Activated naive CD4-positive, alpha-beta T cell treated with anti-CD3 and anti-CD28 coated beads, Interleukin-2, amount 50 U/mL, for 72 hours (primary cell): ENCODE measurements around the gene TK1. TPM values are rescaled to one million over a fixed set of nuclear protein-coding genes. Genes with fewer than 3 reads are reported as not detected.
"Not testable (repeated sequence)": the region's sequence is repeated elsewhere in the genome, so short reads cannot be mapped to it uniquely, and the experiment has no call there.

Source experiments
- ATAC-seq, 2 donors: fragments of 150-1000 bp; cut with Tn5 transposase; 2 replicates each; pipeline ENCODE4 v1.10.0; 2021; ENCODE audit warnings: mild to moderate bottlenecking in 2 of 2, moderate library complexity in 2 of 2
- DNase-seq, 2 donors: peaks; one replicate each; pipeline ENCODE4 v3.0.0; 2021 to 2022; ENCODE audit warnings: low spot score in 2 of 2
- H3K27ac Mint-ChIP-seq, 2 donors: one replicate each; pipeline ENCODE4 v1.8.0; 2022; ENCODE audit warnings: mild to moderate bottlenecking in 2 of 2, mixed read lengths in 2 of 2
- H3K36me3 Mint-ChIP-seq, 2 donors: one replicate each; pipeline ENCODE4 v1.8.0; 2022; ENCODE audit warnings: mixed read lengths in 2 of 2
- H3K9me3 Mint-ChIP-seq, 2 donors: one replicate each; pipeline ENCODE4 v1.8.0; 2022; ENCODE audit warnings: mixed read lengths in 2 of 2
- total RNA-seq, 2 donors: library from RNA; stranded (reverse); gene quantifications; one replicate each; pipeline ENCODE4 v1.2.3, GENCODE V29; 2022

Gene TK1
- total RNA-seq, 2 donors from 2014 or later = 129 to 234 TPM

DNA sequence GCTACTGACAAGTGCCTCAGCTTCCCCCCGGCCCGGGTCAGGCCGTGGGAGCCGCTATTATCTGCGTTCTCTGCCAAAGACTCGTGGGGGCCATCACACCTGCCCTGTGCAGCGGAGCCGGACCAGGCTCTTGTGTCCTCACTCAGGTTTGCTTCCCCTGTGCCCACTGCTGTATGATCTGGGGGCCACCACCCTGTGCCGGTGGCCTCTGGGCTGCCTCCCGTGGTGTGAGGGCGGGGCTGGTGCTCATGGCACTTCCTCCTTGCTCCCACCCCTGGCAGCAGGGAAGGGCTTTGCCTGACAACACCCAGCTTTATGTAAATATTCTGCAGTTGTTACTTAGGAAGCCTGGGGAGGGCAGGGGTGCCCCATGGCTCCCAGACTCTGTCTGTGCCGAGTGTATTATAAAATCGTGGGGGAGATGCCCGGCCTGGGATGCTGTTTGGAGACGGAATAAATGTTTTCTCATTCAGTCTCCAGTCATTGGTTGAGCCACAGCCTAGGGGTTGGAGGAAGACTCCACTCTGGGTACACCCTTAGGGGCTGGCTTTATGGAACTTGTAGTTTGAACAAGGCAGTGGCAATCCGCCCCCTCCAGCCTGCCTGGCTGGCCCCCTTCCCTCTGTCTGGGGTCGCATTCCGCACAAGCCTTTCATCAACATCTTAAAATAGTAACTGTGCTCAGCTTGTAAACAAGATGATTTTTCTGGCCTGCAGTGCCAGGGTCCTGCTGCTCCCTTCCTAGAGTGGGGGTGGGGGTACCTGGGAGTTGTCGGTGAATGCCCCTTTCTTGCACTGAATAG is 14.4 kb downstream of the TK1 start:
- DNase-seq (no peak), ATAC-seq (no peak)

DNA sequence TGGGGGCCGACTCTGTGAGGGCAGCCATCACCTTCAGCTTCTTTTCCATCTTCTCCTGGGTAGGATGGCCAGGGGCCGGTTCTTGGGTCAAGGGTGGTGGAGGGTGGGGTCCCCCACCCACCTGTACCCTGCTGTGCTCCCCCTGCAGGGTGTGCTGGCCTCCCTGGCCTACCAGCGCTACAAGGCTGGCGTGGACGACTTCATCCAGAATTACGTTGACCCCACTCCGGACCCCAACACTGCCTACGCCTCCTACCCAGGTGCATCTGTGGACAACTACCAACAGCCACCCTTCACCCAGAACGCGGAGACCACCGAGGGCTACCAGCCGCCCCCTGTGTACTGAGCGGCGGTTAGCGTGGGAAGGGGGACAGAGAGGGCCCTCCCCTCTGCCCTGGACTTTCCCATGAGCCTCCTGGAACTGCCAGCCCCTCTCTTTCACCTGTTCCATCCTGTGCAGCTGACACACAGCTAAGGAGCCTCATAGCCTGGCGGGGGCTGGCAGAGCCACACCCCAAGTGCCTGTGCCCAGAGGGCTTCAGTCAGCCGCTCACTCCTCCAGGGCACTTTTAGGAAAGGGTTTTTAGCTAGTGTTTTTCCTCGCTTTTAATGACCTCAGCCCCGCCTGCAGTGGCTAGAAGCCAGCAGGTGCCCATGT is 15.1 kb downstream of the TK1 start:
- Mint-ChIP-seq H3K36me3 (peaks cover 7 to 17% of the 10 kb centered on the region in 2 donors), H3K27ac (peak overlapping the region; percentile 55 to 83)
- ATAC-seq, DNase-seq, H3K9me3 Mint-ChIP-seq: not testable (repeated sequence)

More for the DNA sequence above, 14.4 kb downstream of the TK1 start:
- Mint-ChIP-seq H3K9me3 (no peaks in the 10 kb centered on the region), H3K36me3 (peaks cover 7 to 17% of the 10 kb centered on the region in 2 donors), H3K27ac (peak overlapping the region; percentile 83 to 95)

DNA sequence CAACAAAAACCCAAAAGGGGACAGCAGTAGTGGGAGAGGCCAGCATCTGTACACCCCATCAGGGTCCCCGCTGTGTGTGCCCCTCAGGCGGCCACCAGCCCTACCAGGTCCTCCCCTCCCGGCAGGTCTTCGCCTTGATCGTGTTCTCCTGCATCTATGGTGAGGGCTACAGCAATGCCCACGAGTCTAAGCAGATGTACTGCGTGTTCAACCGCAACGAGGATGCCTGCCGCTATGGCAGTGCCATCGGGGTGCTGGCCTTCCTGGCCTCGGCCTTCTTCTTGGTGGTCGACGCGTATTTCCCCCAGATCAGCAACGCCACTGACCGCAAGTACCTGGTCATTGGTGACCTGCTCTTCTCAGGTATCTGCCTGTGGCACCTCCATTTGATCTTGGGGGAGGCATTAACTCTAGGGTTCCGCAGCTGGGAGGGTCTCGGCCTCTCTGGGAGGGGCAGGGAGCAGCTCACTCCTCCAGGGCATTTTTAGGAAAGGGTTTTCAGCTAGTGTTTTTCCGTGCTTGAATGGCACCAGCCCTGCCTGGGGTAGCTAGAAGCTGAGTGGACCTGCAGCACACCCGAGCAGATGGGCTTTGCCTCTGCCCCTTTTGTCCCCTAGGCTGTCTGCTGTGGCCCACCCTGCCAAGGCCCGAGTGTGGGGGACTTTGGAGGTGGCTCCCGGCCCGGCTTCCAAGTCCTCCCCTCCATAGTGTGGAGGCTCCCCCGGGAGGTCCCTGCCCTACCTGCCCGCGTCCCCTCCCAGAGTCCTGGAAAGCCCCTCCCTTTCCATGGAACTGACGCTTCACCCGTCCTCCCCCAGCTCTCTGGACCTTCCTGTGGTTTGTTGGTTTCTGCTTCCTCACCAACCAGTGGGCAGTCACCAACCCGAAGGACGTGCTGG is 15.9 kb downstream of the TK1 start:
- Mint-ChIP-seq H3K27ac (peak overlapping the region; percentile 77 to 83), H3K9me3 (no peaks in the 10 kb centered on the region), H3K36me3 (peaks cover 7 to 17% of the 10 kb centered on the region in 2 donors)
- DNase-seq (no peak), ATAC-seq (no peak)

DNA sequence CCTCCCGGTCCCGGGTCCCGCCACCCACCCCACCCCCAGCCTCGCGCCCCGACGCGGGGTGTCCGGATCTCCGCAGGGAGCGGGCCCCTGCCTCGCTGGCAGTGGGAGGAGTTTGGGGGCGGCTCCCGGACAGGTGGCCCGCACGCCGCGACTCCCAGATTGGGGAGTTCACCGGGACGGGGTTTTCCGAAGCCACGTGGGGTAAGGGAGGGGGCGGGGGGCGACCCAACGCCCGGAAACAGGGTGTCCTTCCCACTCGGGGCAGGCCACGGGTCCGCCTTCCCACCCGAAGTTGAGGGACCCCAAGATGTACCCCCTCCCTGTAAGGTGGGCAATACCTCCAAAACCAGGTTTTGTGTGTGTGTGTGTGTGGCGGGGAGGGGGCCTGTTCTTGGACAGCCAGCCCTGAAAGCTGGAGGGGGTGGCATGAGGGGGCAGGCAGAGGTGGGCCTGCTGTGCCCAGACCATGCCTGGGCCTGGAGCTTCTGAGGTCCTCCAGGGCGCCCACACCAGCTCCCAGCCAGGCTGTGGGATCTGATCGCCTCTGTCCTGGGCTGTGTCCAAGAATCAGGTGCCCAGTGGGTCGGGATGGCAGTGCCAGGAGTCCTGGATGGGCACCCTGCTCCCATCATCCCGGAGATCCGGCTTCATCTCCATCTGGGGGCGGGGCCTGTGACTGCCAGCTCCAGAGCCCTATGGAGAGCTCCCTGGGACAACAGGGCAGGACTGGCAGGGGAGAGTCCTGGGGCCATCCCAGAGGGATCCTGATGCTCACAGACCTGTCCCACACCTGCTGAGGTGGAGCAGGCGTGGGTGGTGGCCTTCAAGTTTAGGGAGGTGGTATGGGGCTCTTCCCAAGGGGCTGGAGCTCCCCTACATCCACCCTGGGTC is 17.7 kb downstream of the TK1 start:
- H3K36me3 Mint-ChIP-seq = peaks cover 7 to 15% of the 10 kb centered on the region in 2 donors
- peak overlapping the region; percentile 83 to 87 for H3K27ac Mint-ChIP-seq
- peak; percentile 46 to 64 for ATAC-seq
- peak in 1 of 2 donors; percentile 76 for DNase-seq
- no peaks in the 10 kb centered on the region for H3K9me3 Mint-ChIP-seq

DNA sequence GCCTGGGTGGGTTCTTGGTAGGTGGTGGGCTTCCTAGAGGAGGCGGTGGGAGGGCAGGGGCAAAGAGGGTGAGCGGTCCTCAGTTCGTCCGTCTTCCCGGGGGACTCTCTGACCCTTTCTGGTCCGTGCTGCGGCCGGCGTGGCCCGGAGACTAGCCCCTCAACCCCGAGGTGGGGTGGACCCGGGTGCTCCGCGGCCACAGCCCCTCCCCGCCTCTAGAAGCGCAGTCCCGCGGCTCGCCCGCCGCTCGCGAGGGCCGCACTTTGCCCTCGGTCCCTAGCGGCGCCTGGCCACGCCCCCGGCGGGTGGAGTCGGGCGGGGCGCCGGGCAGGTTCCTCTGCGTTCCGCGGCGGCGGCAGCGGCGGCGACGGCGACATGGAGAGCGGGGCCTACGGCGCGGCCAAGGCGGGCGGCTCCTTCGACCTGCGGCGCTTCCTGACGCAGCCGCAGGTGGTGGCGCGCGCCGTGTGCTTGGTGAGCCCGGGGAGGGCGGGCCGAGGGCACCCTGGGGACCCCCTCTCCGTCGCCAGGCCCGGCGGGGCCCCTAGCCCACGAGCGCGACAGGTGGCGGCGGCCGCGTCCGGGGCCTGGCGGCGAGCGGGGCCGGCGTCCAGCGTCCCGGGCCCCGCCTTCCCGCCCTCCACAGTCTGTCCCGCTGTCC is 18.5 kb downstream of the TK1 start, which contains the start of gene SYNGR2:
SYNGR2 (plus strand) TSS at position 340 of the 661 bp plus-strand sequence; CDS start at position 376, 36 bp downstream.
- ATAC-seq (peak; percentile 81 to 86), DNase-seq (peak; percentile 82 to 95)
- H3K36me3 Mint-ChIP-seq = peaks cover 0 to 7% of the 10 kb centered on the region in 2 donors
- H3K9me3 Mint-ChIP-seq = no peaks in the 10 kb centered on the region
- peak within 1 kb of the TSS; percentile 83 to 87 for H3K27ac Mint-ChIP-seq

DNA sequence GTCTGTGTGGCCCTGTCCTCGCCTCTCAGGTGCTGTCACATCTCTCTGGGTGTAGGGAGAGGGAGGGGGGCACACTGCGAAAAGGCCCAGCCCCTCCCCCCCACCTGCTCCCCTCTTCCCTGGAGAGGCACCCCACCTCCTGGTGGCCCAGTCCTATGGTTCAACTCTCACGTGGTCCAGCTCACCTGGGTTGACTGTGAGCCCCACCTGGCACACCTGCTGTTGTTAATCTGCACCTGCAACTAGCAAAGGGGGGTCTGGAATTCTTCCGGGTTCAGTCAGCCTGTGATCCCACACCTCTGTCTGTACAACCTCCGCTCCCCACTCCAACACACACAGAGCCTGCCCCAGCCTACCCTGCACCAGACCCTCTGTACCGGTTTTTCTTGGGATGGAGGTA is 20.4 kb downstream of the TK1 start:
- DNase-seq (no peak), ATAC-seq (no peak)
- H3K9me3 Mint-ChIP-seq = no peaks in the 10 kb centered on the region
- no peak overlapping the region for H3K27ac Mint-ChIP-seq
- no peaks in the 10 kb centered on the region for H3K36me3 Mint-ChIP-seq

DNA sequence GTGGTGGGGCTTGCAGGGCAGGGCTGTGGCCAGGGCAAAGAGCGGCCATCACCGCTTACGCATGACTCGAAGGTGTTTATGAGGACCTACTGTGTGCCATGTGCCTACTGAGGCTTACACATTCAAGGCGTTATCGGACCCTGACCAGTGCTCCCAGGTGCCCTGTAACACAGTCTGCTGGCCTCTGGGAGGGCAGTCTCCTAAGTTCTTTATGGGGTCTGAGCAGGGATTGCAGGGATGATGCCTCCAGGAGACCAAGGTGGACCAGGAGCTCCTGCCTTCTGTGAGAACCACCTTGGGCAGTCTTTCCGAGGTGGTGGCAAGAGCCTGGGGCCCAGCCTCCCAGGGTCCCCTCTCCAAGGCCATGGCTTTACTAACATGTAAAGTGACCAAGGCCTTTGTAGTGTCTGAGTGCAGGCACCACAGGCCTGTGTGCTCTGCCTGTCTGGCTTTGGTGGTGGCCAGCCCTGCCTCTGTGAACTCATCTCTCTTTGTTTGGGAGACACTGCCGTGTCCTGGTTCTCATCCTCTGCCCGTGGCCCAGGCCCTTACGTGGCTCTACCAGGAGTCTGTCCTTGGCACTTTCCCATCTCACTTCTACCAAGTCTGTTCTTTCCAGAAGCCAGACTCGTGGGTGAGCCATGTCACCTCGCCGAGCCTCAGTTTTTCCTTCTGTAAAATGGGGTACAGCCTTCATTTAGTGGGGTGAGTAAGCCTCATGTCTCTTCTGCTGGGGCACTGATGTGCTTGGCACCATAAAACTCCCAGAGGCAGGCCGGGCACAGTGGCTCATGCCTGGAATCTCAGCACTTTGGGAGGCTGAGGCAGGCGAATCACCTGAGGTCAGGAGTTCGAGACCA is 21.9 kb downstream of the TK1 start:
- H3K9me3 Mint-ChIP-seq = no peaks in the 10 kb centered on the region
- H3K27ac Mint-ChIP-seq = no peak overlapping the region
- H3K36me3 Mint-ChIP-seq = no peaks in the 10 kb centered on the region
- ATAC-seq (no peak), DNase-seq (no peak)

DNA sequence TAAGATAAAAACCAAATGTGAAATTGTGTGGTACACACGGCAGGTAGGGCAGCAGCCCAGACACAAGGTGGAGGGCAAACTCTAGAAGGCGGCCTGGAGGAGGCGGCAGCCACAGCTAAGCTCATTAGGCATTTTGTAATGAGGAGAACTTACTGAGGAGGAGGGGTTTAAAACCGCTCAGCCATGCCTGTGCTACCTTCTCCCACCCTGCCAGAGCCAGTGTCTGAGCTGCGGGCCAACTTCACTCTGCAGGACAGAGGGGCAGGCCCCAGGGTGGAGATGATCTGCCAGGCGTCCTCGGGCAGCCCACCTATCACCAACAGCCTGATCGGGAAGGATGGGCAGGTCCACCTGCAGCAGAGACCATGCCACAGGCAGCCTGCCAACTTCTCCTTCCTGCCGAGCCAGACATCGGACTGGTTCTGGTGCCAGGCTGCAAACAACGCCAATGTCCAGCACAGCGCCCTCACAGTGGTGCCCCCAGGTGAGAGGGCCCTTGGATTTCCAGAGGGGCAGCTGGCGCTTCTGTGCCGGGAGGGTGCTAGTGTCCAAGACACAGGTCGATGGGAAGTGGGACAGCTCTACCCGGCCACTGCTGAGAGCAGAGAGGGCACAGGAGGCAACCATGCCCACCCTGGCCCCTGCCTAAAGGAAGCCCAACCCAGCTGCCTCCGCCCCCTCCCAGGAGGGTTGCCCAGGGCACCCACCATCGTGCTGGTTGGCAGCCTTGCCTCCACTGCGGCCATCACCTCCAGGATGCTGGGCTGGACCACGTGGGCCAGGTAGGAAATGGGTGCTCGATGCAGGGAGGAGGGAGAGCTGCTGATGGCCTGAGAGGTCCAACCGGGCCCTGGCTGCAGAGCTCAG is 22.7 kb downstream of the TK1 start:
- ATAC-seq (no peak), DNase-seq (no peak)
- H3K9me3 Mint-ChIP-seq = no peaks in the 10 kb centered on the region
- H3K27ac Mint-ChIP-seq = no peak overlapping the region
- H3K36me3 Mint-ChIP-seq = no peaks in the 10 kb centered on the region

DNA sequence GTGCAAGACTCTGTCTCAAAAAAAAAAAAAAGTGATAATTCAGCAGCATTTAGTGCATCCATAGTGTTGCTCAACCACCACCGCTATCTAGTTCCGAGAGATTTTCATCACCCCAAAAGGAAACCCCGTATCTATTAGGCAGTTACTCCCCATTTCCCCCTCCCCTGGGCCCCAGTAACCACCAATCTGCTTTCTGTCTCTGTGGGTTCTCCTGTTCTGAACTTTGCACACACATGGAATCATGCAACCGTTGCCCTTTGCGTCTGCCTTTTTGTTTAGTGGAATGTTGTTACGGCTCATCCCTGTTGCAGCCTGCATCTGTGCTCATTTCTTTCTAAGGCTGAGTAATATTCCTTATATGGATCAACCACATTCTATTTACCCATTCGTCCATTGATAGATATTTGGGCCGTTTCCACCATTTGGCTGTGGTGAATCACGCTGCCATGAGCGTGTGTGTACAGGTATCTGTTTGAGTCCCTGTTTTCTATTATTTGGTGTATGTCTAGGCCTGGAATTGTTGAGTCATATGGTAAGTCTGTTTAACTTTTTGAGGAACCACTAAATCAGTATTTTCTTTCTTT is 27.2 kb downstream of the TK1 start:
- no peak for DNase-seq
- H3K9me3 Mint-ChIP-seq = no peaks in the 10 kb centered on the region
- ATAC-seq = peak; percentile 73 to 93
- H3K36me3 Mint-ChIP-seq = no peaks in the 10 kb centered on the region
- peak overlapping the region in 1 of 2 donors; percentile 94 for H3K27ac Mint-ChIP-seq

DNA sequence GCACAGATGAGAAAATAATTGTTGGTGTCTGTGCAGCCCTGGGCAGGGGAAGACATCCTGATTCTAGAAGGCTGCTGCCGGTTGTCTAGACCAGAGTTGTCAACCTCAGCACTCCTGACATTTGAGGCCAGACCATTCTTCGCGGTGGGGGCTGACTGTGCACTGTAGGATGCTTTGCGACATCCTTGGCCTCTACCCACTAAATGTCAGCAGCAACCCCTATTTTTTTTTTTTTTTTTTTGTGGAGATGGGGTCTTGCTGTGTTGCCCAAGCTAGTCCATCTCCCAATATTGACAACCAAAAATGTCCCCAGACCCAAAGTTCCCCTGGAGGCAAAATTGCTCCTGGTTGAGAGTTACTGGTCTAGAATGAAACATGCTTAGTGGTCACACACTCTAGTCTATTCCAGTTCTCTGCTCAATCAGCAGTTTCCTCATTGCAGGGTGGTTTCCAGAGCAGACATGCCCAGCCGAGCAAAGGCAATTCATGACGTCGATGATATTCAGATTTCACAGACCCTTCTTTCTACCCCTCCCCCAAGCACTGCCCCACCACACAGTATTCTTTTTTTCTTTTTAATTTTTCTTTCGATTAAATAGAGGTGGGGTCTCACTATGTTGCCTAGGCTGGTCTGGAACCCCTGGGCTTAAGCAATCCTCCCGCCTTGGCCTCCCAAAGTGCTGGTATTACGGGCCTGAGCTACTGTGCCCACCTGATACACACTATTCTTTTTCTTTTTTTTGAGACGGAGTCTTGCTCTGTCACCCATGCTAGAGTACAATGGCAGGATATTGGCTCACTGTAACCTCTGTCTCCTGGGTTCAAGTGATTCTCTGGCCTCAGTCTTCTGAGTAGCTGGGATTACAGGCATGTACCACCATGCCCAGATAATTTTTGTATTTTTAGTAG is 31.7 kb downstream of the TK1 start:
- Mint-ChIP-seq H3K36me3 (no peaks in the 10 kb centered on the region), H3K9me3 (no peaks in the 10 kb centered on the region), H3K27ac (peak overlapping the region in 1 of 2 donors; percentile 30)
- ATAC-seq (peak in 1 of 2 donors; percentile 71), DNase-seq (no peak)

DNA sequence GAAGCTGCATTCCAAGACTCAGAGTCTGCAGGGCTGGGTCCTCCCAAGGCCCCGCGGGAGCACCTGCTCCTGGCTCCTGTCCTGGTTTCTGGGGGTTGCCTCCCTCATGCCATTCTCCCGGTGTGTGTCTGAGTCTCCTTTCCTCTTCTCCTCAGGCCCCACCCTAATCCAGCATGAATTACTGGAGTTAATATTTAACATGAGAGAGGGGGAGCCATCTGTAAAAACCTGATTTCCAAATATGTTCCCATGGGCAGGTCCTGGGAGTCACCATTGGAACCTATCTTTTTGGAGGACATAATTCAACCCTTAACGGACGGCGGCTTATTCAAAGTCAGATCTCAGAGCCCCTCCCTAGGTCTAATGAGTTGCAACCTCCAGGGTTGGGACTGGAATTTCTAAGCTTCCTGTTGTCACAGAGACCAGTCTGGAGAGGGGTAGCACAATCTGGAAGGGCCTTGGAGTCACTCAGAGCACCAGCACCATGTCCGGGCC is 35.3 kb downstream of the TK1 start:
- ATAC-seq (no peak), DNase-seq (no peak)
- no peaks in the 10 kb centered on the region for H3K9me3 Mint-ChIP-seq
- no peak overlapping the region for H3K27ac Mint-ChIP-seq
- H3K36me3 Mint-ChIP-seq = no peaks in the 10 kb centered on the region

DNA sequence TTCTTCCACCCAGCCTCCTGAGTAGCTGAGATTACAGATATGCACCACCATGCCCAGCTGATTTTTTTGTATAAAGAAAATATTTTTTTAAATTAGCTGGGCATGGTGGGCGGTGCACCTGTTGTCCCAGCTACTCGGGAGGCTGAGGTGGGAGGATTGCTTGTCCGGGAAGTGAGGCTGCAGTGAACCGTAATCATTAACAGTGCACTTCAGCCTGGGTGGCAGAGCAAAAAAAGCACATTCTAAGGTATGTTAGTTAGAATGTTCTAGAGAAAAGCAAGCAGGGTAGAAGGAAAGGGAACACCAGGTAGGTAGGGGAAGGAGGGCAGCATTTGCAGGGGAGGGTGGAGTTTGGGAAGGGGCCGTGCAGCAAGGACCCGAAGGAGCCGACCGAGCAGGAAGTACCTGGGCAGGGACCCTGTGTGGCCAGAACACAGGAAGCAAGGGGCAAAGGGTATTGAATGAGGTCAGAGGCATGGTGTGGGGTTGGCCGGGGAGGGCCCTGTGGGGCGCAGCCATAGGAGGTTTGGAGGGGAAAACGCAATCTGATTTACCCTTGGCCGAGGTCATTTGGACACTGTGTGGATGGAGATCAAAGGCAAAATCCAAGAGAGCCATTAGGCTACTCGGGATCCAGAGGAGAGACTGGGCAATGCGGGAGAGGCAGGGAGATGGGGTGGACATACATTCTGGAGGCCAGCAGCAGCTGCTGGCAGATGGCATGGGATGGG is 38.4 kb downstream of the TK1 start:
- H3K27ac Mint-ChIP-seq = peak overlapping the region; percentile 45 to 62
- no peaks in the 10 kb centered on the region for H3K9me3 Mint-ChIP-seq
- ATAC-seq (no peak), DNase-seq (no peak)
- no peaks in the 10 kb centered on the region for H3K36me3 Mint-ChIP-seq
